Esophagus squamous epithelium (tissue), 5 donors: ENCODE results near the gene CTNNA3. TPM values are rescaled to one million over a fixed set of nuclear protein-coding genes. Genes with fewer than 3 reads are reported as not detected.

ENCODE experiments used
- DNase-seq: peaks from one replicate; lab custom pipeline; 2025; lab: John Stamatoyannopoulos, UW
- H3K27ac ChIP-seq, 4 donors: fragments of 200-600 bp; sonication (generic); one replicate each; pipeline ENCODE4 v1.5.1; 2016 to 2019; ENCODE audit warnings: mild to moderate bottlenecking in 1 of 4
- H3K27me3 ChIP-seq, 4 donors: fragments of 200-600 bp; sonication (generic); 1 replicate in 3 of 4; 2 replicates in 1 of 4; pipeline versions ENCODE4 v1.5.1 to v1.6.0; 2017 to 2021; ENCODE audit warnings: antibody characterized with exemption in 1 of 4
- H3K36me3 ChIP-seq, 3 donors: fragments of 200-600 bp; sonication (generic); one replicate each; pipeline ENCODE4 v1.5.1; 2016 to 2019
- H3K4me1 ChIP-seq, 3 donors: fragments of 200-600 bp; sonication (generic); one replicate each; pipeline ENCODE4 v1.5.1; 2017 to 2019
- H3K4me3 ChIP-seq, 4 donors: fragments of 200-600 bp; sonication (generic); 1 replicate in 3 of 4; 2 replicates in 1 of 4; pipeline ENCODE4 v1.5.1; 2016 to 2019; ENCODE audit warnings: mild to moderate bottlenecking in 2 of 4, moderate library complexity in 1 of 4
- H3K9me3 ChIP-seq, 3 donors: fragments of 200-600 bp; sonication (generic); one replicate each; pipeline ENCODE4 v1.5.1; 2016 to 2019
- CTCF ChIP-seq, 6 experiments: fragments of 450-650 bp in 4 of 6; fragments of 200-600 bp in 2 of 6; sonication (generic) in 2 of 6; IDR thresholded peaks; one replicate each; pipeline ENCODE4 v1.5.1; 2016 to 2019; ENCODE audit warnings: antibody characterized with exemption in 6 of 6, mild to moderate bottlenecking in 4 of 6, moderate library complexity in 4 of 6
- POLR2A ChIP-seq, 4 donors: fragments of 450-650 bp; IDR thresholded peaks; one replicate each; pipeline ENCODE4 v1.6.1; 2017; ENCODE audit warnings: antibody characterized with exemption in 4 of 4, mild to moderate bottlenecking in 4 of 4, moderate library complexity in 3 of 4
- WGBS, 2 donors: methylation state at CpG; one replicate each; pipeline ENCODE4 v1.1.5; 2018; 5-methylcytosine and 5-hydroxymethylcytosine counted together
- intact Hi-C: fragments of 100-400 bp; cut with DNase I; formaldehyde crosslinking; loops from one replicate; pipeline ENCODE4 v1.15.0; 2022
- total RNA-seq, 4 donors: library from RNA; depleted of rRNA; stranded (reverse); fragments of >200 nt; gene quantifications; one replicate each; pipeline ENCODE4 v1.1.0, GENCODE V29; 2016
- donor health status: DM: yes; HTN: yes; CAD: no.

Gene CTNNA3
- total RNA-seq, 4 donors from 2014 or later: 0.29 to 1.9 (median 0.61) TPM; not detected in 1

GRCh38 chr10:66924674-66925345 is 771.2 kb downstream of the CTNNA3 start:
- H3K4me1 ChIP-seq: peaks cover 0 to 11% (median 0%) of the 10 kb centered on the region in 3 donors
- no peak overlapping the region for H3K4me3 ChIP-seq
- no peaks in the 10 kb centered on the region for H3K9me3 ChIP-seq
- H3K36me3 ChIP-seq: no peaks in the 10 kb centered on the region
- no peak for DNase-seq
- TF ChIP-seq POLR2A (IDR thresholded peaks at IDR 0.05) (no peak), CTCF (IDR thresholded peaks at IDR 0.05) (no peak)
- intact Hi-C loops: no loop called here
- 51 to 53% methylated on average over 10 of the region's 10 CpGs for WGBS, 2 donors
- no peak overlapping the region for H3K27ac ChIP-seq
- peaks cover 0 to 40% (median 0%) of the 10 kb centered on the region in 4 donors for H3K27me3 ChIP-seq

GRCh38 chr10:66919248-66919647 is 776.7 kb downstream of the CTNNA3 start:
- Histone ChIP-seq H3K36me3 (no peaks in the 10 kb centered on the region), H3K9me3 (no peaks in the 10 kb centered on the region), H3K4me1 (no peaks in the 10 kb centered on the region), H3K4me3 (no peak overlapping the region), H3K27me3 (no peaks in the 10 kb centered on the region), H3K27ac (no peak overlapping the region)
- no peak for DNase-seq
- intact Hi-C loops: no loop called here
- 83 to 85% methylated on average over 2 of the region's 2 CpGs for WGBS, 2 donors
- TF ChIP-seq POLR2A (IDR thresholded peaks at IDR 0.05) (no peak), CTCF (IDR thresholded peaks at IDR 0.05) (no peak)

- Histone ChIP-seq H3K9me3 (no peaks in the 10 kb centered on the region), H3K27ac (no peak overlapping the region), H3K4me1 (no peaks in the 10 kb centered on the region), H3K4me3 (no peak overlapping the region), H3K36me3 (no peaks in the 10 kb centered on the region), H3K27me3 (no peaks in the 10 kb centered on the region)
- TF ChIP-seq POLR2A (IDR thresholded peaks at IDR 0.05): no peak
- no peak for TF ChIP-seq CTCF (IDR thresholded peaks at IDR 0.05)
- intact Hi-C loops: no loop called here
- WGBS, 2 donors: 14 to 49% methylated on average over 3 of the region's 3 CpGs
- no peak for DNase-seq
These were observed 778.9 kb downstream of the CTNNA3 start for GRCh38 chr10:66917104-66917503.

- Histone ChIP-seq H3K27me3 (no peaks in the 10 kb centered on the region), H3K4me3 (no peak overlapping the region), H3K36me3 (no peaks in the 10 kb centered on the region), H3K9me3 (no peaks in the 10 kb centered on the region), H3K4me1 (no peaks in the 10 kb centered on the region), H3K27ac (no peak overlapping the region)
- intact Hi-C loops: no loop called here
- no peak for DNase-seq
- WGBS, 2 donors: 40 to 55% methylated on average over 2 of the region's 2 CpGs
- TF ChIP-seq CTCF (IDR thresholded peaks at IDR 0.05) (no peak), POLR2A (IDR thresholded peaks at IDR 0.05) (no peak)
These were observed 780.0 kb downstream of the CTNNA3 start for GRCh38 chr10:66916030-66916429.

- Histone ChIP-seq H3K4me3 (no peak overlapping the region), H3K27me3 (no peaks in the 10 kb centered on the region), H3K4me1 (no peaks in the 10 kb centered on the region), H3K27ac (no peak overlapping the region), H3K36me3 (no peaks in the 10 kb centered on the region), H3K9me3 (no peaks in the 10 kb centered on the region)
- no peak for TF ChIP-seq CTCF (IDR thresholded peaks at IDR 0.05)
- TF ChIP-seq POLR2A (IDR thresholded peaks at IDR 0.05): no peak
- intact Hi-C loops: no loop called here
- WGBS, 2 donors: 78 to 85% methylated on average over 5 of the region's 5 CpGs
- no peak for DNase-seq
These were observed 785.3 kb downstream of the CTNNA3 start for GRCh38 chr10:66910671-66911070.
